ENCODE results near the gene ADAMTS3. TPM values are rescaled to one million over a fixed set of nuclear protein-coding genes. Genes with fewer than 3 reads are reported as not detected.

ADAMTS3 gene
- total and polyA plus RNA-seq, 9 of the 15 experiments (the other 6 are each of a cell fraction or from before 2014, with no cell fraction given), result 4.0 to 18.0 (median 12.1) TPM

- intact Hi-C loops (cut with micrococcal nuclease), result loop anchor here (10.0 kb wide), 1 partner anchor 265 kb away; no protein-coding TSS in a partner anchor
- no TSS peak for BruUV-seq (replicated peaks)
These were observed 68.8 kb downstream of the ADAMTS3 start for GRCh38 chr4:72500214-72500613.

More at GRCh38 chr4:72500214-72500613, 68.8 kb downstream of the ADAMTS3 start:
- 73% methylated on average over 2 of the region's 2 CpGs for WGBS (ENCODE audit: insufficient coverage, low coverage, missing lambda C conversion rate)
- Histone ChIP-seq H3K27ac (ENCODE audit: extremely low read depth, low read depth, low read length) (no peak overlapping the region), H3K9ac (ENCODE audit: insufficient read depth in 1 of 2, low read depth in 2 of 2, low read length in 2 of 2) (no peak overlapping the region), H2AFZ (ENCODE audit: low read depth, low read length) (no peak overlapping the region), H3K79me2 (ENCODE audit: control insufficient read depth, insufficient read depth, low read length) (no peaks in the 10 kb centered on the region; the same call in 2 of the 3 replicates), H3K4me1 (replicated peaks in 1 of 2; ENCODE audit: control insufficient read depth in 2 of 2, insufficient read depth in 2 of 2, low read length in 2 of 2) (no peaks in the 10 kb centered on the region), H3K9me1 (ENCODE audit: control insufficient read depth, insufficient read depth, low read length) (no peaks in the 10 kb centered on the region), H3K27me3 (ENCODE audit: control insufficient read depth in 2 of 2, insufficient read depth in 2 of 2, low read length in 2 of 2) (no peaks in the 10 kb centered on the region), H3K36me3 (ENCODE audit: control insufficient read depth, insufficient read depth, low read length) (no peaks in the 10 kb centered on the region), H3K4me3 (no peak overlapping the region), H3K4me2 (ENCODE audit: insufficient read depth, low read length) (no peak overlapping the region), H3K9me3 (replicated peaks; ENCODE audit: control insufficient read depth, insufficient read depth, low read depth, low read length) (no peaks in the 10 kb centered on the region), H4K20me1 (replicated peaks; ENCODE audit: control insufficient read depth, insufficient read depth, low read length) (no peaks in the 10 kb centered on the region)
- DNase-seq (ENCODE audit: extremely low read depth in 1 of 4, low spot score in 3 of 4) (no peak), FAIRE-seq (peak; percentile 48), ATAC-seq (no peak)
- in situ Hi-C loops (cut with MboI), result no loop called here
- ChIA-PET POLR2A (interaction anchor here (0.6 kb wide), 1 partner anchor 10 kb away, joined by 3 read pairs; no protein-coding TSS in a partner anchor), CTCF (ENCODE audit: low intra/inter-chr PET ratio) (no interaction called here)
- peak in 1 of 2 experiments; percentile 96 for TF ChIP-seq AFF1 (IDR thresholded peaks at IDR 0.05; ENCODE audit: low read depth in 1 of 2, partially characterized antibody in 2 of 2)
- TF ChIP-seq ZNF124 (CRISPR knock-in tag; IDR thresholded peaks at IDR 0.05), result no peak

All from K562 (cell line).